Mesendoderm (in vitro differentiated cells): ENCODE data around the gene AGAP1.

ENCODE experiments used
- DNase-seq: peaks from one replicate; pipeline ENCODE4 v3.0.0; 2013
- H2AK5ac ChIP-seq: 2 replicates; pipeline ENCODE4 v1.6.1; 2013; ENCODE audit warnings: low read length, inconsistent platforms
- H2BK120ac ChIP-seq: 2 replicates; pipeline ENCODE4 v1.6.1; 2013; ENCODE audit warnings: low read depth, mild to moderate bottlenecking, low read length, moderate library complexity, mixed read lengths
- H2BK15ac ChIP-seq: replicated peaks from 2 replicates; pipeline ENCODE4 v1.6.1; 2013; ENCODE audit warnings: low read depth, mild to moderate bottlenecking, moderate library complexity
- H2BK5ac ChIP-seq: 2 replicates; pipeline ENCODE4 v1.6.1; 2013; ENCODE audit warnings: low read length, inconsistent platforms
- H3K18ac ChIP-seq: 2 replicates; pipeline ENCODE4 v1.6.1; 2013; ENCODE audit warnings: mild to moderate bottlenecking, low read length, mixed read lengths
- H3K23ac ChIP-seq: one replicate; pipeline ENCODE4 v1.6.1; 2013; ENCODE audit warnings: low read length
- H3K27ac ChIP-seq: 2 replicates; pipeline ENCODE4 v1.5.1; 2013; ENCODE audit warnings: low read depth, mild to moderate bottlenecking, inconsistent platforms, low read length, moderate library complexity
- H3K27me3 ChIP-seq: 2 replicates; pipeline ENCODE4 v1.6.1; 2013; ENCODE audit warnings: low read length, control low read depth, mild to moderate bottlenecking, inconsistent platforms; ENCODE audit not compliant: insufficient read depth, poor library complexity
- H3K36me3 ChIP-seq: 2 replicates; pipeline ENCODE4 v1.6.1; 2013; ENCODE audit warnings: low read length, inconsistent platforms; ENCODE audit not compliant: control insufficient read depth, insufficient read depth
- H3K4ac ChIP-seq: one replicate; pipeline ENCODE4 v1.6.1; 2013; ENCODE audit warnings: low read depth, mild to moderate bottlenecking, low read length, moderate library complexity
- H3K4me1 ChIP-seq: 2 replicates; pipeline ENCODE4 v1.6.1; 2013; ENCODE audit warnings: low read depth, low read length, inconsistent platforms; ENCODE audit not compliant: control insufficient read depth
- H3K4me2 ChIP-seq: 2 replicates; pipeline ENCODE4 v1.6.1; 2013; ENCODE audit warnings: low read length
- H3K4me3 ChIP-seq: 2 replicates; pipeline ENCODE4 v1.5.1; 2013; ENCODE audit warnings: mild to moderate bottlenecking, low read length
- H3K56ac ChIP-seq: one replicate; pipeline ENCODE4 v1.6.1; 2013; ENCODE audit warnings: low read length
- H3K79me1 ChIP-seq: 2 replicates; pipeline ENCODE4 v1.6.1; 2013; ENCODE audit warnings: low read length, inconsistent platforms
- H3K79me2 ChIP-seq: 2 replicates; pipeline ENCODE4 v1.6.1; 2013; ENCODE audit warnings: mild to moderate bottlenecking, low read length; ENCODE audit not compliant: control insufficient read depth, insufficient read depth
- H3K9ac ChIP-seq: 2 replicates; pipeline ENCODE4 v1.6.1; 2013; ENCODE audit warnings: low read length, inconsistent platforms
- H4K5ac ChIP-seq: one replicate; pipeline ENCODE4 v1.6.1; 2013; ENCODE audit warnings: low read length
- H4K8ac ChIP-seq: one replicate; pipeline ENCODE4 v1.6.1; 2013; ENCODE audit warnings: low read depth, mild to moderate bottlenecking, control low read depth, low read length, moderate library complexity
- WGBS: extraction: QIAGEN DNeasy Blood & Tissue Kit; methylation state at CpG from one replicate; pipeline ENCODE4 v1.1.7; 2013; ENCODE audit warnings: low lambda C conversion rate, missing lambda C conversion rate; ENCODE audit not compliant: insufficient coverage; ENCODE audit errors: extremely low coverage; 5-methylcytosine and 5-hydroxymethylcytosine counted together

AGAP1 gene

DNA sequence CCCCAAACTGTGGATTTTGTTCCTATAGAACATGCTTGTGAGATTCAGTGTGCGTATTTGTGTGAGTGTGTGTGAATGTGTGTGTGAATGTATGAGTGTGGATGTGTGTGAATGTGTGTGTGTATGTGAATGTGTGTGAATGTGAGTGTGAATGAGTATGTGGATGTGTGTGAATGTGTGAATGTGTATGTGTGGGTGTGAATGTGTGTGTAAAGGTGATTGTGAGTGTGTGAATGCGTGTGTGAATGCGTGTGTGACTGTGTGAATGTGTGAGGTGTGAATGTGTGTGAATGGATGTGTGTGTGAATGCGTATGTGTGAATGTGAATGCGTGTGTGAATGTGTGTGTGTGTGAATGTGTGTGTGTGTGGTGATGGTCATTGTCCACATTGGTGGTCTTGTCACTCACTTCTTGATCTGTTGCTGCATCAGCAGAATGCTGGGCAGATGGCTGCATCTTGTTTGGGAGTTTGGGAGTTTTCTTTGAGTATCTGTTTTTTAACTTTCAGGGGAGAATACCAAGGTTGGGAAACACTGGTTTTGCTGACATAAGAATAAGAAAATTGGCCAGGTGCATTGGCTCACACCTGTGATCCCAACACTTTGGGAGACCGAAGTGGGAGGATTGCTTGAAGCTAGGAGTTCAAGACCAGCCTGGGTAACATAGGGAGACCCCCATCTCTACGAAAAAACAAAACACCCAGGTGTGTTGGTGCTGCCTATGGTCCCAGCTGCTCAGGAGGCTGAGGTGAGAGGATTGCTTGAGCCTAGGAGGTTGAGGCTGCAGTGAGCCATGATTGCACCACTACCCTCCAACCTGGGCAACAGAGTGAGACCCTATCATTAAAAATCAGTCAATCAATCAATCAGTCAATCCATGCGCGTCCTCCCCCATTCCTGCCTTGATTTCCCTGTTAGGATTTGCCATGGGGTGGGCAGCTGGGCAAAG lies 18.2 kb downstream of the AGAP1 start:
- no peaks in the 10 kb centered on the region for H3K36me3 ChIP-seq
- peaks cover 57% of the 10 kb centered on the region for H3K79me2 ChIP-seq
- no peak overlapping the region for H3K18ac ChIP-seq
- H2AK5ac ChIP-seq: no peak overlapping the region
- H3K4me3 ChIP-seq: no peak overlapping the region
- H4K8ac ChIP-seq: no peak overlapping the region
- H2BK120ac ChIP-seq: no peak overlapping the region
- H3K4me1 ChIP-seq: no peaks in the 10 kb centered on the region
- no peak overlapping the region for H3K56ac ChIP-seq
- H4K5ac ChIP-seq: no peak overlapping the region
- DNase-seq: no peak
- no peak overlapping the region for H2BK15ac ChIP-seq
- H3K27me3 ChIP-seq: no peaks in the 10 kb centered on the region
- no peak overlapping the region for H3K9ac ChIP-seq
- peaks cover 37% of the 10 kb centered on the region for H3K79me1 ChIP-seq
- no peak overlapping the region for H2BK5ac ChIP-seq
- H3K27ac ChIP-seq: no peak overlapping the region
- H3K4ac ChIP-seq: no peak overlapping the region
- peak overlapping the region; percentile 66 for H3K23ac ChIP-seq
- no peak overlapping the region for H3K4me2 ChIP-seq
- WGBS: 100% methylated on average over 4 of the region's 9 CpGs

- H3K4me3 ChIP-seq: no peak overlapping the region
- peaks cover 54% of the 10 kb centered on the region for H3K79me2 ChIP-seq
- H3K36me3 ChIP-seq: no peaks in the 10 kb centered on the region
- H4K5ac ChIP-seq: no peak overlapping the region
- no peak overlapping the region for H3K56ac ChIP-seq
- H2BK5ac ChIP-seq: no peak overlapping the region
- no peak overlapping the region for H3K18ac ChIP-seq
- H3K9ac ChIP-seq: no peak overlapping the region
- H3K4ac ChIP-seq: no peak overlapping the region
- H3K27ac ChIP-seq: no peak overlapping the region
- no peak overlapping the region for H2BK15ac ChIP-seq
- no peak overlapping the region for H4K8ac ChIP-seq
- no peak overlapping the region for H2AK5ac ChIP-seq
- no peak overlapping the region for H3K4me2 ChIP-seq
- H2BK120ac ChIP-seq: no peak overlapping the region
- DNase-seq: no peak
- no peak overlapping the region for H3K23ac ChIP-seq
- H3K4me1 ChIP-seq: no peaks in the 10 kb centered on the region
- WGBS: no CpG with 5 or more reads among the region's 4 CpGs
- H3K79me1 ChIP-seq: peaks cover 37% of the 10 kb centered on the region
- H3K27me3 ChIP-seq: no peaks in the 10 kb centered on the region
These were observed 18.8 kb downstream of the AGAP1 start for GRCh38 chr2:235512699-235513053.

DNA sequence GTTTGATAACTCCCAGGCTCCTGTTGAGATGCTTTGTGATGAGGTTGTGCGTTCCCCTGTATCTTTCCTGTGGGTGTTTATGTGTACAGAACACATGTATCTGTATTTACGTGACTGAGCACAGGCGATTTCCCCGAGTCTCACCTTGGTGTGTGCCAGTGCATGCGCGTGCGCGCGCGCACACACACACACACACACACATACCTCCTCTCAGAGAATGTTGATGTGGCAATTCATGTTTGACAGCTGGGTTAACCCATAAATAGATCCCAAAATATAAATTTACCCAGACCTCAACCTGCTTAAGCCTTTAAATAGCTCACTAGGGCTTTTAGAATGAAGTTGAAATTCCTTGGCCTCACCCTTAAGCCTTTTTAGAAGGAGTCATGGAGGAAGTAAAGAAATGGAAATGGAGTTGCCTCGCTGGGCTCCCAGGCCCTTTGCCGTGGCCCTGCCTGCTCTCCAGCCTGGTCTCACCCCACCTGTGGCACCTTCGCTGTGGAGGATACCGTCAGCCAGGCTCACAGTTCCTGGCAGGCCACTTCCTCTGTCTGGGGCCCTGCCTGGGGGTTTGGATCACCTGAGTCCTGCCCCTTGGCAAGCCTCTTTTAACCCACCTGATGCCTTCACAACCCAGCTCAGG lies 20.3 kb downstream of the AGAP1 start:
- H2BK15ac ChIP-seq: no peak overlapping the region
- no peak overlapping the region for H3K56ac ChIP-seq
- H3K4me3 ChIP-seq: no peak overlapping the region
- peaks cover 39% of the 10 kb centered on the region for H3K79me1 ChIP-seq
- H3K23ac ChIP-seq: no peak overlapping the region
- H2AK5ac ChIP-seq: no peak overlapping the region
- no peaks in the 10 kb centered on the region for H3K4me1 ChIP-seq
- H3K4ac ChIP-seq: no peak overlapping the region
- no CpG with 5 or more reads among the region's 14 CpGs for WGBS
- H2BK120ac ChIP-seq: no peak overlapping the region
- H3K18ac ChIP-seq: no peak overlapping the region
- DNase-seq: no peak
- H4K8ac ChIP-seq: no peak overlapping the region
- H4K5ac ChIP-seq: no peak overlapping the region
- no peaks in the 10 kb centered on the region for H3K27me3 ChIP-seq
- H3K4me2 ChIP-seq: no peak overlapping the region
- peaks cover 63% of the 10 kb centered on the region for H3K79me2 ChIP-seq
- no peaks in the 10 kb centered on the region for H3K36me3 ChIP-seq
- H2BK5ac ChIP-seq: no peak overlapping the region
- H3K27ac ChIP-seq: no peak overlapping the region
- no peak overlapping the region for H3K9ac ChIP-seq

- no peaks in the 10 kb centered on the region for H3K36me3 ChIP-seq
- no peak overlapping the region for H3K4me3 ChIP-seq
- H3K27me3 ChIP-seq: no peaks in the 10 kb centered on the region
- no peak overlapping the region for H4K8ac ChIP-seq
- no peak overlapping the region for H3K56ac ChIP-seq
- H4K5ac ChIP-seq: no peak overlapping the region
- H3K4ac ChIP-seq: no peak overlapping the region
- DNase-seq: peak; percentile 38
- no CpG with 5 or more reads among the region's 10 CpGs for WGBS
- H3K9ac ChIP-seq: no peak overlapping the region
- no peak overlapping the region for H2AK5ac ChIP-seq
- H3K4me2 ChIP-seq: no peak overlapping the region
- H3K79me2 ChIP-seq: peaks cover 59% of the 10 kb centered on the region
- H3K23ac ChIP-seq: no peak overlapping the region
- H3K18ac ChIP-seq: no peak overlapping the region
- no peak overlapping the region for H2BK15ac ChIP-seq
- no peak overlapping the region for H2BK5ac ChIP-seq
- peaks cover 39% of the 10 kb centered on the region for H3K79me1 ChIP-seq
- no peak overlapping the region for H3K27ac ChIP-seq
- no peaks in the 10 kb centered on the region for H3K4me1 ChIP-seq
- H2BK120ac ChIP-seq: no peak overlapping the region
These were observed 21.0 kb downstream of the AGAP1 start for GRCh38 chr2:235514627-235515363.

DNA sequence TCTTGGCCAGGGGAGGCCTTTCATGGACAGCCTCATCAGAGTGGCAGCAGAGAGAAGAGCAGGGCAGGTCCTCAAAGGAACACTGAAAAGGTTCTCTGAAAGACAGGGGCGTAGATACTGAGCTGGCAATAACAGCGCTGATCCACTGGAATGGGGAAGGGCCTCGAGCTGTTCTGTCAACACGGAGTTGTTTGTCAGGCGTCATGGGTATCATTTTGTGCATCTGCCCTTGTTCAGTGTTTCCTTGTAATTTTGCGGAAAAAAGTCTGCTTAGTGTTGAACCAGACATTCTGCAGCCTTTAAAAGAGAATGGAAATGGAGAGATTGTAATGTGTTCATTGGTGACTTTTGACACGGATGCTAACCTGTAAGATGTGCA lies 21.5 kb downstream of the AGAP1 start:
- H3K4me1 ChIP-seq: no peaks in the 10 kb centered on the region
- H3K9ac ChIP-seq: no peak overlapping the region
- H2BK120ac ChIP-seq: no peak overlapping the region
- H3K79me2 ChIP-seq: peaks cover 58% of the 10 kb centered on the region
- H4K8ac ChIP-seq: no peak overlapping the region
- H4K5ac ChIP-seq: no peak overlapping the region
- no peak overlapping the region for H2BK15ac ChIP-seq
- H2BK5ac ChIP-seq: no peak overlapping the region
- H3K79me1 ChIP-seq: peaks cover 40% of the 10 kb centered on the region
- no peaks in the 10 kb centered on the region for H3K36me3 ChIP-seq
- no peak overlapping the region for H3K4ac ChIP-seq
- H3K27ac ChIP-seq: no peak overlapping the region
- H3K4me3 ChIP-seq: no peak overlapping the region
- H3K18ac ChIP-seq: no peak overlapping the region
- DNase-seq: no peak
- H3K4me2 ChIP-seq: no peak overlapping the region
- H2AK5ac ChIP-seq: no peak overlapping the region
- no CpG with 5 or more reads among the region's 7 CpGs for WGBS
- H3K56ac ChIP-seq: no peak overlapping the region
- no peaks in the 10 kb centered on the region for H3K27me3 ChIP-seq
- H3K23ac ChIP-seq: no peak overlapping the region
